Inferior parietal cortex (tissue), 1 donor: ENCODE data around the gene DCDC1.

ENCODE experiments used
- DNase-seq: peaks from one replicate; pipeline ENCODE4 v3.0.0-alpha.2; 2016; ENCODE audit errors: extremely low spot score

Gene DCDC1

GRCh38 chr11:30914143-30914762 lies 455.3 kb downstream of the DCDC1 start:
- peak; percentile 57 for DNase-seq

- DNase-seq, result no peak
These were observed 458.3 kb downstream of the DCDC1 start for GRCh38 chr11:30911247-30911646.

GRCh38 chr11:30908857-30909256 lies 460.7 kb downstream of the DCDC1 start:
- no peak for DNase-seq

GRCh38 chr11:30908272-30908671 lies 461.3 kb downstream of the DCDC1 start:
- no peak for DNase-seq

- DNase-seq, result no peak
These were observed 466.6 kb downstream of the DCDC1 start for GRCh38 chr11:30902929-30903328.

DNA sequence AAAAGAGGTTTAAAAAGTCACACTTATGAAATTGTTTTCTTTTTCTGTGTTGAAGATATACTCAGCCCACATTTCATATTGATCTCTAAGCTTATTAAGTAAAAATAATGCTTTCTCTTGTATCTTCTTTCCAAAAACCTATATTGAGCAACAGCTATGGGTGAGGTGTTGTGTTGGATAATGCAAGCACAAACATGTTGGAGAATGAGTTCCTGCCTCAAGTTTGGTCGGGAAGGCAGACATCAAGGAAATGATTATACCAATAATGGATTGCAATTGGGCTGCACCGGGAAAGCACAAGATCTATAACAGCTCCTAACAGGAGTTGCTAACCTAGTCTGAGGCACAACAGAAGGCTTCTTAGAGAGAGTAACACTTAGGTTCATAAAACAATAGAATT lies 474.5 kb downstream of the DCDC1 start:
- DNase-seq, result no peak

DNA sequence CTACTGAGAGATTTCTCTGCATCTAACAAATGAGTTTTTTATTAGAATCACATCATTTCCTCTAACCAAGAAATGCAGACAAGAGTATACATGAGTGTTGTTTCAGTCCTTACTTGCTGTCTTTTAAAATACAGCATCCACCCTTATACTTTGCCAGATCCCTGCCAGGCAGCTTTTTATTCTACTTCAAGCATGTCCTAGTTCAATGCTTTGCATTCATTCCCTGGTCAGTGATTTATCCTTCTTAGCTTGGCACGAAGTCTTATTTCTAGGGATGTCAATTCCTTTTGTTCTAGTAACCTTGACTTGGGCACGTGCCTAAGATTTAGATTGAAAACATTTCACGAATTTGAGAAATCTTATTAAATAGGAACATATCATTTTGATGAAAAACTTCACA lies 476.2 kb downstream of the DCDC1 start:
- no peak for DNase-seq

- no peak for DNase-seq
These were observed 480.3 kb downstream of the DCDC1 start for GRCh38 chr11:30889143-30889794.

GRCh38 chr11:30879322-30880005 lies 490.1 kb downstream of the DCDC1 start:
- peak; percentile 10 for DNase-seq

DNA sequence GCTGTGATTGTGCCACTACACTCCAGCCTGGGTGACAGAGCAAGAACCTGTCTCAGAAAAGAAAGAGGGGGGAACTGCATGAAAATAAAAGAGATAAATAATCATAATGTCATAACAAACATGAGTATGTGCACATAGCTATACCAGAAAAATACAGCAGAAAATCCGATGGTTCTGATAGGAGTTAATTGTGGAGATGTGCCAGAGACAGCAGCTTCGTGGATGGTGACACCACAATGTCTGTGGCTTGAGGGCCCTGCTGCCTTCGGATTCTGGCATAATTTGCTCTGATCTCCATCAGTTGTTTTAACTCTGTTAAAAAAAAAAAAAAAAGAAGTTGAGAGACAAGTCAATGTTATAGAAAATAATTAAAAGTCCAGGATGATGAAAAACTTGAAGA lies 491.1 kb downstream of the DCDC1 start:
- no peak for DNase-seq

DNA sequence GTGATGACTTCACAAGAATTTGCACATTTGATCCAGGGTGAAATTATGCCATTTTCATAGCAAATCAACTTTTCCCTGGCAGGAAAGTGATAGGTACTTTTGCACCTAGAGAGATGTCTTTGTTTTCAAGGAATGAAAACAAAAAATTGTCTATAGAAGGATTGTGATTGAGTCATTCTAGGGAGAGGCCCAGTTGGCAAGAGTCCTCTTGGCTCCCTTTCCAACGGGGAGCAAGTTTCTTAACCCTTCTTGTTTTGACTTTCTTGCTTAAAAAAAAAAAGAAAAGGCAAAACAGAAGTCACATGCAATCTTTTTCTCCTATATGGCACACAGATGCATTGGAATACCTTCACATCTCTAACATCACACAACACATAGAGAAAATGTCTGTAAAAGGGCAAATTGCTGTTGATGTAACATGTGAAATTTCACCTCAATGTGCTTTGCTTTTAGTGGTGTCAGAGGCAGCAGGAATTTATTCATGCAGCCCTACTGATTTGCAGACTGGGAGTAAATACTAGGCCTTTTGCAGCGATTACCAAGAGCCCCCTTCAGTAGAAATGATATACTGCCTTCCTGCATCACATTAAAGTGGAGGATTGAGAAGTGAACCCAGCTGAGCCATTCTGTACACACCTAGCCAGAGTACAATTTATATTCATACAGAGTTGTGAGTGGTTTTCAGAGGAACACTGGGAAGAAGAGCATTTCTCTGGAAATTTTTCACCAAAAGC lies 492.7 kb downstream of the DCDC1 start:
- DNase-seq, result no peak

DNA sequence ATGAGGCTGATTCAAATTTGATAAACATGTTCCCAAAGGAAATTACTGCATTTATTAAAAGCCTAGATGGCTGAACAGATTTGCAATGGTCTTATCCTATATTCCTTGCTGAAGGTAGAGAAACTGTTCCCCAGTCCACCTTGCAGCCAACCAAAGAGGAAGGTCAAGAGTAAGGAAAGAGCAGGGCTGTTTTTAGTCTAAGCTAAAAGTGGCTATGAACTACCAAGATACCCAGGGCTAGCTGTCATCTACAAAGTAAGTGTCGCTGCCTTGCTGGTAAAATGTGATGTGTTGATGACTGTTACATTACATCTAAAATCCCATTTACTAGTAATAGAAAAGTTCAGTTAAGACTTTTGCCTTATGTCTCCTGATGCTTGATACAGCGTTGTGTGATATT lies 493.3 kb downstream of the DCDC1 start:
- DNase-seq, result no peak

DNA sequence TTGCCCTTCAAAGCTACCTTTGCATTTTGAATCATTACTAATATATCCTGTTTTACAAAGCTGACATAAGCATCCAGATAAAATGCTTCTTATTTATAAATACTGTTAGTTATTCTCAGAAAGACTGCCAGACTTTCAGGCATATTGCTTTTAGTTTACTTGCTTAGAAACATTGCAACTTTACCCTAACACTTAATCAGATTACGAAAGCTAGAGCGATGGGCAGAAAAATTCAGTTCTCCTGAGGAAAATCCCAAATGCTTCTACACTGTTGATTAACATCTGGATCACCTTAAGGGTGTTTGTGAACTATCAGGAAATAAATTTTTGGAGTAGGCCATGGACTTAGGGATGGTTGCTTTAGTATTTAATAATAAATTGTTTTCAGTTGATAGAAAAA lies 493.7 kb downstream of the DCDC1 start:
- DNase-seq, result no peak

- DNase-seq, result no peak
These were observed 495.5 kb downstream of the DCDC1 start for GRCh38 chr11:30873924-30874610.

GRCh38 chr11:30868626-30869081 lies 500.9 kb downstream of the DCDC1 start:
- no peak for DNase-seq

GRCh38 chr11:30863209-30863608 lies 506.3 kb downstream of the DCDC1 start:
- no peak for DNase-seq

DNA sequence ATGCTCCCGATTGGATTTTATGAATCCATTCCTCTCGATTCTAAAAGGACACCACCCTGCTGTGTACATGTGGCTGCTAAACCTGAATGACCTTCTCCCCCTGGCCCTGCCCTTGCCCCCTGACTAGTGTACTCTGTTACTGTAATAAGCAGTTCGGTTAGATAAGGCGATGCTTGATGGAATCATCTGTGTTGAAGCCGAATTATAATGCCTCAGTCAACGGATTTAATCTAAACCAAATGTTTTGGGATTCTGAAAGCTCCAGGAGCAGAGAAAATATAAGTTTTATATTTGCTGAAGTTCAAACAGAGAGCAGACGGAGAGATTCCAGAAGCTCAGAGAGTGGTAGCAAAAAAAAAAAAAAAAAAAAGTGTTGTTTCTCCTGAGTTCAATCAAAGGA lies 508.0 kb downstream of the DCDC1 start:
- no peak for DNase-seq

GRCh38 chr11:30861064-30861463 lies 508.5 kb downstream of the DCDC1 start:
- DNase-seq, result no peak

DNA sequence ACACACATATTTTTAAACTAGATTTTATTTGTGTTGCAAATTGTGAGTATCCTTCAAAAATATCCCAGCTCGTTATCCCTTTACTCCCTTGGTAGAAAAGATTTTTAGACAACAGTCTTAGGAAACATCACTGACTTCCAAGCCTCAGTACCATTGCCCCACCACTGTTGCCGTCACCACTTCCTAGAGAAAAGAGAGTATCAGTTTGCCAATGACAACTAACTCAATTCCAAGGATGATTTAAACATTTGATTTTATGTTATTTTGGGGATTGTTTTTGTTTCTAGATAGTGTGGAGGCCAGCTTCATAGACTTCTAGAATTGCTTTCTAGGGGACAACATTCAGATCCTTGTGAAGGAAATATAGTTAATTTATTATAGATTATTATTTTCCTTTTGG lies 509.4 kb downstream of the DCDC1 start:
- DNase-seq, result no peak

- no peak for DNase-seq
These were observed 509.9 kb downstream of the DCDC1 start for GRCh38 chr11:30859669-30860068.

DNA sequence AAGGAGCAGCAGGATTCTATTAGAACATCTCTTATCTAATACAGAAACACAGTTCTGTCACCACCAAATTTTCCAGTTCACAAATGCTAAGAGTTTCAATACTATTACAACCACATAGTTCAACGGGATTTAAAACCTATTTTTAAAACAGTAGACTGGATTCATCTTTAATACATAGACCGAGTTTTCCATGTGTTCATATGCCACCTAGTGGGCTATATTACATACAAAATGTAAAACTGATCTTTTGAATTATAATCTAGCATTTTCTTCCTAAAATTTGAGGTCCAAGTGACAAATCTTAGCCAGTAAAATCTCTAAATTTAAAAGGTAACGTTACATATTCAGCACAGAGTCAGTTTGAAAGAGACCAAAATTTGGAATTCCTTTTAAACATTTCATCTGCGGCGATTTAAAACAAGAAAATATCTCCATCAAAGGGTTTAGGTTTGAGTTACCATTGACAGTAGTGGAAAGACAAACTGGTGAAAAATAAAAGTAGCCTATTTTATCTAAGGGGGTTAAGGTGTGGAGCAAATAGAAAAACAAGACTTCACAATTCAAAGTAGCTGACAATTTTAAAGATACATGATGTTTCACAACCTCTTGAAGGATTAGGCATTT lies 514.0 kb downstream of the DCDC1 start:
- peak; percentile 53 for DNase-seq
